Hindlimb muscle (tissue), 1 donor: ENCODE data around the gene OR56A1. TPM values are rescaled to one million over a fixed set of nuclear protein-coding genes. Genes with fewer than 3 reads are reported as not detected.
A peak's percentile ranks its signal among the peaks of the same experiment; 100 is the strongest.
"Not testable (repeated sequence)": the region's sequence is repeated elsewhere in the genome, so short reads cannot be mapped to it uniquely, and the experiment has no call there.

ENCODE experiments used
- DNase-seq: peaks from one replicate; pipeline ENCODE4 v3.0.0-alpha.2; 2013
- polyA plus RNA-seq: library from polyadenylated mRNA; unstranded; fragments of 120-200 nt; gene quantifications from one replicate; pipeline ENCODE4 v1.2.1, GENCODE V29; 2013; ENCODE audit not compliant: insufficient read length

The OR56A1 gene, protein sequence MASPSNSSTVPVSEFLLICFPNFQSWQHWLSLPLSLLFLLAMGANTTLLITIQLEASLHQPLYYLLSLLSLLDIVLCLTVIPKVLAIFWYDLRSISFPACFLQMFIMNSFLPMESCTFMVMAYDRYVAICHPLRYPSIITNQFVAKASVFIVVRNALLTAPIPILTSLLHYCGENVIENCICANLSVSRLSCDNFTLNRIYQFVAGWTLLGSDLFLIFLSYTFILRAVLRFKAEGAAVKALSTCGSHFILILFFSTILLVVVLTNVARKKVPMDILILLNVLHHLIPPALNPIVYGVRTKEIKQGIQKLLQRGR
- polyA plus RNA-seq: not detected

DNA sequence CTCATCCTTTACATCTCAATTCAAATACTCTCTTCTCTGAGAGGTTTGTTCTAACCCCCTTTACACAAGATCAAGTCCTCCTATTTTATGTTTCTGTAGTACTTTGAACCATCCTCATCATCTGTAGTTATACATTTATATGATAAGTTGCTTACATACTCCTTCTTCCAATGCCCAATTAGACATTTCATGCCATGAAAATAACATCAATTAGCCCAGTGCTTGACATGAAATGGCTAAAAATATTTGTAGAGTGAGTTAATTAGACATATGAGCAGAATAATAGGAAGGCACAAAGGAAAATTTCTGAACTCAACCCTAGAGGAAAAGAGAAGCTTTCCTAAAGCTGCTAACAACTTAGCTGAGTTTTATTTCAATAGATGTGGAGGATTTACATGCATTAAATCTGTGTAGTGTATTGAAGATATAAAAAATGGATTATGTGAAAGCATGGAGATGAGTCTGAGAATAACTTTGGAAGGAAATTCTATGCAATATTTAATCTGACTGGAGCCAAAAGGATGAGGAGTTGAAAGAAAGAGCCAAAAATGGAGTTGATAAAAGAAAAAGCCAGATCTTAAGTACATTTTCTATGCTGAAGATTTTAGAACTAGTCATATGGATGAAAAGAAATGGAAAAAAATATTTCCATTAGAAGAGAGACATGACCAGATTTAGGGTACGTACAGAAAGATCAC, at the start of gene OR56A1:
Gene OR56A1 (minus strand): TSS at position 51 of the 698 bp plus-strand sequence. CDS start 3,066 bp downstream, outside the sequence.
- no peak for DNase-seq

GRCh38 chr11:6079463-6079862, 48.9 kb upstream of the OR56A1 start:
- no peak for DNase-seq

DNA sequence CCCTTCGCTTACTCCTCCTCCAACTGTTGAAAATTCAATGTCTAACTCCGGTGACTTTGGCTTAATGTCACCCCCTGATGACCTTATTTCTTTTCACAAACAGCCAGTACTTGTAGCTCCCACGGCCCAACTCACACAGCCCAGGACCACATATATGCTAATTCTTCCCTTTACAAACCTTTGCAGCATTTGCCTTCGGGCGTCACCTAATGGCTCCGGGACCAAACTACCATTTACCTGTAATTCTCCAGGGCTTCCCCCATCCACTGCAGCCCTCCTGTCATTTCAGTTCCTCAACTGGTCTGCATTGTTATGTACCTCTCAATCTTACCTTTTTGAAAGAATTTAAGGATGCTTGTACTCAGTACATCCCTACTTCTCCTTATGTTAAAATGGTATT, 47.2 kb upstream of the OR56A1 start:
- DNase-seq: no peak

DNA sequence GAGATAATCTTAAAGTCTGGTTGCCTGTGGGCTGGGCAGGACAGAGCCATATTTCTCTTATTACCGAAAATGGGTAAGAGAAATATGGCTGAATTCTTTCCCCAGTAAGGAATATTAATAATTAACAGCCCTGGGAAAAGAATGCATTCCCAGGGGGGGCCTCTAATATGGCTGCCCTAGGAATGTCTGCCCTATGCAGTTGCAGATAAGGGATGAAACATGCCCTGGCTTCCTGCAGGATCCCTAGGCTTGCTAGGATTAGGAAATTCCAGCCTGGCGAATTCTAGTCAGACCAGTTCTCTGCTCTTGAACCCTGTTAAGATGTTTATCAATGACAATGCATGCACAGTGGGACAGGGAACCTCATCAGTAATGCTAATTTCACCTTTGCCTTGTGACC, 45.9 kb upstream of the OR56A1 start:
- DNase-seq: not testable (repeated sequence)

- no peak for DNase-seq
These were observed 36.9 kb upstream of the OR56A1 start for GRCh38 chr11:6067502-6067901.

DNA sequence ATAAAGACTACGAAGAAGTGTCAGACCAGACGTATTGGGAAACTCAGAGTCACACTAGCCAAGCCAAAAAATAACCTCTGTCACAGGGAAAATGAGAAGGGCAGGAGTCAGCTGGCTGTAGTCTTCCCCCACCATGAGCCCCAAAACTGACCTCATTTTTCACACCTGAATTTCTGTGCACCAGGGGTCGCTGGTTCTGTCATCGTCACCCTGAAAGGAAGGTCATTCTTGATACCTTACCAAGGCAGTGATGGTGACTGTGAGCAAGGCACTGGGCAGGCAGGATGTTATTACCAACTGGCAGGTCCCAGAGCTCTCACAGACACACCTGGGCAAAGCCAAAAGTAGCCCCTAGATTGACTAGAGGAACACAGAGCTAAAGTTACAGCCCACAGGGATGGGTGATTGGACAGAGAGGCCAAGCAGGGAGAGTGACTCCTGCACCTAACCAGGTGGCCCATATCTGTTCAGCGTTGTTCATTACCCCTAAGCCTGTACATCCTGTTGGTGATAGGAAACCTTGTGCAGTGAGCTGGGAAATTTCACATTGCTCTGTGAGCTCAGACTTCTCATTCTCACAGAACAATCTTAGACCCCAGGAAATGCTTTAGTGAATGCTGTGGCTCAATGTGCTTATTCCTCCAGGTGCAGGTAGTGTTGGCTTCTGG, 32.3 kb upstream of the OR56A1 start:
- no peak for DNase-seq

DNA sequence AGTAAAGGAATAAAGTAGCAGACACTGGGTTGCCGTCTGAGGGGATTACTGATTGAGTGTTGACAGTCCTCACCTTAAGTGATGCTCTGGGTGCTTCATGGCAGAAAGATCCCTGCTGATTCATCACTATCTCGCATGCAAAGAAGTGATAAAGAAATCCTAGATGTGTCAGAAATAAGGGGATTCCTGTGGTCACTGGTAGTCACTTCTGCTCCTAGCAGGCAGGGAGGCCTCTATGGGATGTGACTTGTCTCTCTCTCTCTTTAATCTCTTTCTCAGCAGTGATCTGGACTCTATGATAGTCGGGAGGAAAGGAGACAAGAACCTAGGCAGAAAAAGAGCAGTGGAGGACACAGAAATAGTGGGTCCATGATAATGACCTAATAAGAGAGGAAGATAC, 30.9 kb upstream of the OR56A1 start:
- DNase-seq: no peak

GRCh38 chr11:6057452-6057851, 26.9 kb upstream of the OR56A1 start:
- DNase-seq: no peak

DNA sequence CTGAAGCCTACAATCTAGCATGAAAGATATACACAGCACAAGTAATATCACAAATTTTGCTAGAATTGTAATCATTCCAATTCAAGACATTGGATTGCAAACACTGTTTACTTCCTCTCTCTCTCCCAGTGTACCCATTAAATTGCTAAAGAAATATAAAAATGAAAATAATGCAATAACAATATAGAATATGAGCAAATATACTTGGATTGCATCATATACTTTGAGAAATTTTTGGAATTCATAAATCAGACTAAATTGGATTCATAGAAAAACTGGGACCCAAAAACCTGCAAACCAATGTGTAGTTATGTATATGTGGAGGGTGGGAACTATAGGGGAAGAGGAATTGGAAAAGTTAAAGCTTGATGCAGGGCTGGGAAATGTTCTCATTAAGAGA, 25.0 kb upstream of the OR56A1 start:
- no peak for DNase-seq

GRCh38 chr11:6052374-6052773, 21.8 kb upstream of the OR56A1 start:
- DNase-seq: no peak

GRCh38 chr11:6040874-6041273, 10.3 kb upstream of the OR56A1 start:
- DNase-seq: no peak

DNA sequence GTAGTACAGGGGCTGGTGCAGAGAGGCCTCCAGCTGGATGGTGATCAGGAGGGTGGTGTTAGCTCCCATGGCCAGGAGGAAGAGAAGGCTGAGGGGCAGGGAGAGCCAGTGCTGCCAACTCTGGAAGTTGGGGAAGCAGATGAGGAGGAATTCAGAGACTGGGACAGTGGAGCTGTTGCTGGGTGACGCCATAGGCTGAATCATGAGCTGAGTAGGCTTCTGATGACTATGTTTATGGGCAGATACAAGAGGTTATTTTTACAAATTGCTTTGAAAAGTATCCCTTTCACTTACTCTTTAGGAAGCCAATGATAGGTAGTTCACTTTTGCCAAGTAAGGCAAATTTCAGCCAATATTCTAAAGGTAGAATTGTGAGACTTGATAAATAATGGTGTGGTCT, 3.1 kb downstream of the OR56A1 start:
- no peak for DNase-seq

GRCh38 chr11:6025056-6025455, 5.5 kb downstream of the OR56A1 start:
- DNase-seq: no peak

DNA sequence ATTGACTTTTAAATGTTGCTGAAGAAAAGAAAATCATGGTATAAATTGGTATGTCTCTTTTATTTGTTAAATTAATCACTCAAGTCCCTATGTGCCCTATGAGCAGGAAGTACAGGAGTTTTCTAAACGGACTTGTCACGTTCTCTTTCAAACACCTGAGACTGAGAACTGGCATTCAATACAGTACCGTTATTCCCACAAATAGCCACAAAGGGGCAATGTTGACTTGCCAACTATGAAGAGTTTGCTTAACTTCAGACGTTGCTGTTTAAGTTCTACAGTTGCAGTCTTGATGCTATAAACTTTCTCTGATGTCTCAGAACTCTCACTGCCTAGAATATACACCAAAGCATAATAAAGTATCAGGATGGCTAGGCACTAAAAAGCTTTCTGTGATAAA, 7.6 kb downstream of the OR56A1 start:
- DNase-seq: peak; percentile 16

- DNase-seq: no peak
These were observed 17.5 kb downstream of the OR56A1 start for GRCh38 chr11:6013042-6013441.

DNA sequence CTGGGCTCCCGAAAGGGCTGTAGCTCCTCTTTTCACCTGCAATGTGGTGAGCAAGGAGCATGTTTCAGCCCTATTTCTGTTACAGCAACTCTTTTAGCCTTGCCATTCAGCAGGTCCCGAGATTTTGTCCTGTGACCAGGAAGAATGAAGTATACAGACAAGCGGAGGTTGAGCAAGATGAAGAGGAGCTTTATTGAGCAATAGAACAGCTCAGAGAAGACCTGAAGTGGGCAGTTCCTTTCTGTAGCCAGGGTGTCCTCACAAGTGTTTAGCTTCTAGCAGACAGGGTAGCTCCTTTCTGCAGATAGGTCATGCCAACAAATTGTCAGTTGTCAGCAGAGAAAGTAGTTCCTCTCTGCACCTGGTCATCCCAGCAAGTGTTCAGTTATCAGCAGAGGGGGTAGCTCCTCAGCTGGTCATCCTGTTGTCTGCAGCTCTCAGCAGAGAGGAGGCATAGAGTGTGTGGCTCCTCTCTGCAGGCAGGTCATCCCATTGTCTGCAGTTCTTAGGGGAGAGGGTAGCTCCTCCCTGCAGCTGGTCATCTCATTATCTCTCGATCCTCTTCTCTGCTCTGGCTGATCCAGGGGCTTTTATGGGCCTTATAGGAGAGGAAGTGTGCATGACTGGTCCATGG, 18.4 kb downstream of the OR56A1 start:
- DNase-seq: no peak

GRCh38 chr11:6006846-6007245, 23.7 kb downstream of the OR56A1 start, which contains the start of gene OR56A4:
OR56A4 (minus strand) TSS chr11:6006946; CDS start chr11:6002992, 3,954 bp downstream.
- DNase-seq: no peak

GRCh38 chr11:6006395-6006794, 24.2 kb downstream of the OR56A1 start:
- DNase-seq: no peak

DNA sequence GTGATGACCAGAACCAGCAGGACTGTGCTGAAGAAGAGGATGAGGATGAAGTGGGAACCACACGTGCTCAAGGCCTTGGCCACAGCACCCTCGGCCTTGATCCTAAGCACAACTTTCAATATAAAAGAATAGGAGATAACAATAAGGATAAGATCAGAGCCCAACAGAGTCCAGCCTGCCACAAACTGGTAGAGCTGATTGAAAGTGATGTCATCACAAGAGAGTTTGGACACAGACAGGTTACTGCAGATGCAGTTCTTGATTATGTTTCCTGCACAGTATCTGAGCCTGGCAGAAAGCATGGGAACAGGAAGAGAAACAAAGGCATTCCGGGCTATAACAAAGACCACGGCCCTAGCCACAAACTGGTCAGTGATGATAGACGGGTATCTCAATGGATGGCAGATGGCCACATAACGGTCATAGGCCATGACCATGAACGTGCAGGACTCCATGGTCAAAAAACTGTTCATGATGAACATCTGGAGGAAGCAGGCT, 28.3 kb downstream of the OR56A1 start:
- no peak for DNase-seq

DNA sequence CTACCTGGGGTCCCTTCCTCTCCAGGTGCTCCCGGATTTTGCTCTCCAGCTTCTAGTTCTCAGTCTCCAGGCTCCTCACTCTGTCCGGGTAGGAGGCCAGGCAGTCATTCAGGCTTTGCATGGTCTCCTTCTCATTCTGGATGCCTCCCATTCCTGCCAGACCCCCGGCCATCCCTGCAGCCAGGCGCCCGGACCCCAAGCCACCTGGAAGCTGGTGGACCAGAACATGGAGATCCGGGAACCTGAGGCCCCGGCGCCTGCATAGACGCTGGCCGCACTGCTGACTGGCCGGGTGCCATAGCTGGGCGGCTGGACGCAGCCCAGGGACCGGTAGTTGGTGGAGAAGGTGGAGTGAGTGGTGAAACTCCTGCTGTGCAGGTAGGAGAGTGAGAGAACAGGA, 35.8 kb downstream of the OR56A1 start:
- DNase-seq: no peak

- DNase-seq: no peak
These were observed 37.8 kb downstream of the OR56A1 start for GRCh38 chr11:5992604-5993251.

- DNase-seq: no peak
These were observed 38.4 kb downstream of the OR56A1 start for GRCh38 chr11:5992150-5992549.
